ENCODE results near the gene SPATS2L.

GRCh38 chr2:200275295-200276013 is 31.0 kb upstream of the SPATS2L start:
- TF ChIP-seq CTCF (IDR thresholded peaks at IDR 0.05; ENCODE audit: low read depth, low read length, poor library complexity, severe bottlenecking) (no peak), EZH2phosphoT487 (IDR thresholded peaks at IDR 0.05; ENCODE audit: borderline replicate concordance, low read length) (no peak)
